Ectodermal cell (in vitro differentiated cells): Measurements from ENCODE around the gene PCSK6.

ENCODE experiments used
- H3K27ac ChIP-seq: 2 replicates; pipeline ENCODE4 v1.7.0; 2013; ENCODE audit warnings: mild to moderate bottlenecking, low read depth, low read length; ENCODE audit not compliant: insufficient read depth, poor library complexity, severe bottlenecking
- H3K27me3 ChIP-seq: 2 replicates; pipeline ENCODE4 v1.7.0; 2013; ENCODE audit warnings: mild to moderate bottlenecking, low read length; ENCODE audit not compliant: insufficient read depth, control insufficient read depth, poor library complexity, severe bottlenecking
- H3K36me3 ChIP-seq: one replicate; pipeline ENCODE4 v1.7.0; 2013; ENCODE audit warnings: low read length; ENCODE audit not compliant: control insufficient read depth, insufficient read depth
- H3K4me1 ChIP-seq: one replicate; pipeline ENCODE4 v1.7.0; 2013; ENCODE audit warnings: low read length; ENCODE audit not compliant: control insufficient read depth, insufficient read depth
- H3K4me3 ChIP-seq: 2 replicates; pipeline ENCODE4 v1.7.0; 2013; ENCODE audit warnings: low read depth, low read length, control low read depth; ENCODE audit not compliant: insufficient read depth
- H3K9me3 ChIP-seq: 2 replicates; pipeline ENCODE4 v1.7.0; 2013; ENCODE audit warnings: mild to moderate bottlenecking, low read length, moderate library complexity; ENCODE audit not compliant: control insufficient read depth
- WGBS, 2 experiments: methylation state at CpG; one replicate each; pipeline ENCODE4 v1.1.7; 2013; ENCODE audit warnings: missing lambda C conversion rate in 2 of 2; 5-methylcytosine and 5-hydroxymethylcytosine counted together

PCSK6 gene

DNA sequence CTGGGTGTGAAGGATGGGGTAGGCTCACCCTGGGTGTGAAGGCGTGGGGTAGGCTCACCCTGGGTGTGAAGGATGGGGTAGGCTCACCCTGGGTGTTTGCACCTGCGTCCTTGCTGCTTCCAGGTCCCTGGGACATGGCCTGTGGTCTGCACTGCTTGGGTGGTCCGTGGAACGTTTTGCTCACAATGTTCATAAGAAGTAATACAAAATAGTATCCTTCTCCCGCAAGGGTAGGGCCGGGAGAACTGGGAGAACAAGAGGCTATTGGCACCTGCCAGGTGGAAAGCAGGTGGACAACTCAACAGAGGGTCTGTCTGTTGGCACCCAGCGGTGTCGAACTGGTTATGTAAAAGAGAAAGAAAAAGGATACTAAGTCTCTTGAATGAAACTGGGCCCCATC, 17.0 kb upstream of the PCSK6 start:
- H3K36me3 ChIP-seq = no peaks in the 10 kb centered on the region
- H3K27me3 ChIP-seq = no peaks in the 10 kb centered on the region
- peaks cover 10% of the 10 kb centered on the region for H3K4me1 ChIP-seq
- no peak overlapping the region for H3K27ac ChIP-seq
- H3K9me3 ChIP-seq = no peaks in the 10 kb centered on the region
- 95 to 96% methylated on average over 8 of the region's 8 CpGs for WGBS, 2 experiments
- no peak overlapping the region for H3K4me3 ChIP-seq

DNA sequence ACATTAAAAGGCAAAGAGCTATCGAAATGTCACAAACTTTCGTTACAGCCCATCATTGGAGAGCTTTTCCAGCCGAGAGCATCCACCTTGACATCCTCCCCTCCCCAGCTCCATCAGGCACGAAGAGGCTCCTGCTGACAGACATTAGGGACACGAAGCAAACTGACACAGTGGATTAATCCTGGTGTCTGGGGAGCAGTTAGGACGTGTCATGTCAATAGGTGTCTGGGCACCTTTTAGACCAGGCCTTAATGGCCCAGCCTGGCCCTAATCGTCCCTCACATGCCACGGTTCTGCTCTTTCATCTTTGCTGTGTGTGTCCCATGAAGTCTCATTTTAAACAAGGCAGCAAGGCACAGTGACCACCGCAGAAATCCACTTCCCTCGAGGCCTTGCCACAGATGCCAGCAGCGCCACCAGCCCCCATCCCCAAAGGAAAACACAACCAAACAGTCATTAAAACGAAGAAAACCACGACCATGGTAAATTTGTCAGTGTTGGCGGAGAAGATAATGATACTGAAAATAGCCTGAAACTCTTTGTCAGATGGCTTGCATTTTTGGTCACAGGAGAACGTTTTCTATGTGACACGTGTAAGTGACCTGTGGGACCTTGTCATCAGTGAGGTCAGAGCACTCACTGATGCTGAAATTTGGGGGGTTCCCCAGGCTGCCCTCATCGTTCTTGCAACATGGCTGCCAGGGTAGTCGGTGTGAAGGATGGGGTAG, 16.3 kb upstream of the PCSK6 start:
- no peaks in the 10 kb centered on the region for H3K27me3 ChIP-seq
- no peaks in the 10 kb centered on the region for H3K9me3 ChIP-seq
- H3K36me3 ChIP-seq = no peaks in the 10 kb centered on the region
- H3K4me3 ChIP-seq = no peak overlapping the region
- H3K4me1 ChIP-seq = peaks cover 10% of the 10 kb centered on the region
- WGBS, 2 experiments = 84 to 86% methylated on average over 18 of the region's 18 CpGs
- no peak overlapping the region for H3K27ac ChIP-seq

DNA sequence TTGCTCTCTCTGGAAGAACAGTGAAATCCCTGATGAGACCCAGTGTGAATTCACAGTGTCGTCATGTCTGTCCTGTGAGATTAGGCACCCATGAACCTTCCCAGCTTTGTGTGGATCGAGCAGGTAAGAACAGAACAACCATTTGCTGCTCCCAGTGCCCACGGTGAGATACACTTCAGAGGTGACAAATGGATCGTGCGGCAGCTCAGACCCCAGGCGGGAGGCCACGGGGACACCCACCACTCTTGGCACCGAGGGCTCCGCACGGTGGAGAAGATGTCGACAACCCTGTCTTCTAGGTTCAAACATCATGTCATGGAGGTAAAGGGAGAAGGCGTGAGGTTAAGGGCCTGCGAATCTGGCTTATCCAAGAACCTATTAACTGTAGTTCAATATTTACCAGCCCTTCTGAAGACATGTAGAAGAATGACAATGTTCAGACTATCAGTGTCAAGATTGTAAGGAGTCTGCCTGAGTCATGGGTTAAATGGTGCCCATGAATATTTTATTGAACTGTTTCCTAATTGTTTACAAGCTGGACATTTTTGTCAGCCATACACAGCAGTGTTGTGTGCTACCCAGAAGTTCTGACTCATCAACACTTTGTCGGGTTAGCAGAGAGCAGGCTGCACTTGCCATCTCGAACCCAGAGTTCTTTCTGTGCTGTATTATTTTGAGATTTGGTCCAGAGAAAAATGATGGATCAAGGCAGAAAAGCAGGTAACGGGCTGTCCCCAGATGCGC, 15.5 kb upstream of the PCSK6 start:
- no peaks in the 10 kb centered on the region for H3K36me3 ChIP-seq
- H3K4me3 ChIP-seq = no peak overlapping the region
- no peaks in the 10 kb centered on the region for H3K9me3 ChIP-seq
- 94 to 95% methylated on average over 17 of the region's 17 CpGs for WGBS, 2 experiments
- no peaks in the 10 kb centered on the region for H3K27me3 ChIP-seq
- peaks cover 10% of the 10 kb centered on the region for H3K4me1 ChIP-seq
- H3K27ac ChIP-seq = no peak overlapping the region

DNA sequence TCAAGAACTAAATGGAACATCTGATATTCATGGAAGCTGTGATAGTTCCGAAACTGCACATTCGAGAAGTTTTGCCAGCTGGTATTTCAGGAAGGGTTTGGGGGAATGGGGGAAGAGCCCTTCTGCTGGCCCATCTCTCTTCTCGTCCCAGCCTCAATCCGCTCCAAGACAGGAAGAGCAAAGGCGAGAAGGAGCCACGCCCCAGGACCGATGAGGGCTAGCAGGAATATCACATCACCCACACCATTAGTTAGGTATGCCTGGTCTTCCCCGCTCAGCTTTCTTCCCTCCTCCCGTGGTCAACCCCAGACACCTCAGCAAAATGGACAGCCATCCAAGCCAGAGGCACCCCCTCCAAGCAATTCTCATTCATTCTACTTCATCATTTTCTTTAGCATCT, 14.9 kb upstream of the PCSK6 start:
- no peak overlapping the region for H3K27ac ChIP-seq
- no peaks in the 10 kb centered on the region for H3K36me3 ChIP-seq
- no peaks in the 10 kb centered on the region for H3K27me3 ChIP-seq
- WGBS, 2 experiments = 92 to 93% methylated on average over 9 of the region's 9 CpGs
- peaks cover 10% of the 10 kb centered on the region for H3K4me1 ChIP-seq
- no peak overlapping the region for H3K4me3 ChIP-seq
- no peaks in the 10 kb centered on the region for H3K9me3 ChIP-seq

DNA sequence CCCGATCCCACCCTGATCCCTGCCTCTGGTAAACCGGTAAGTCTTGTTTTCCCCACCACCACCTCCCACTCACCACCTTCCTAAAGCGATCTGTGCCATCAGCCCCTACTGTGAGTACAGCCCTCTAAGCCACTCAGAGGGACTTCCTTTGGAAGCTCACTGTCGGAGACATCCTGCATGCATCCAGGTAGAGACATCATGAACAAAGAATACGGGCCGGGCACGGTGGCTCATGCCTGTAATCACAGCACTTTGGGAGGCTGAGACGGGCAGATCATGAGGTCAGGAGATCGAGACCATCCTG, 13.7 kb upstream of the PCSK6 start:
- H3K27ac ChIP-seq = no peak overlapping the region
- 89 to 94% methylated on average over 9 of the region's 9 CpGs for WGBS, 2 experiments
- H3K9me3 ChIP-seq = no peaks in the 10 kb centered on the region
- no peaks in the 10 kb centered on the region for H3K36me3 ChIP-seq
- H3K27me3 ChIP-seq = no peaks in the 10 kb centered on the region
- peaks cover 10% of the 10 kb centered on the region for H3K4me1 ChIP-seq
- H3K4me3 ChIP-seq = no peak overlapping the region

DNA sequence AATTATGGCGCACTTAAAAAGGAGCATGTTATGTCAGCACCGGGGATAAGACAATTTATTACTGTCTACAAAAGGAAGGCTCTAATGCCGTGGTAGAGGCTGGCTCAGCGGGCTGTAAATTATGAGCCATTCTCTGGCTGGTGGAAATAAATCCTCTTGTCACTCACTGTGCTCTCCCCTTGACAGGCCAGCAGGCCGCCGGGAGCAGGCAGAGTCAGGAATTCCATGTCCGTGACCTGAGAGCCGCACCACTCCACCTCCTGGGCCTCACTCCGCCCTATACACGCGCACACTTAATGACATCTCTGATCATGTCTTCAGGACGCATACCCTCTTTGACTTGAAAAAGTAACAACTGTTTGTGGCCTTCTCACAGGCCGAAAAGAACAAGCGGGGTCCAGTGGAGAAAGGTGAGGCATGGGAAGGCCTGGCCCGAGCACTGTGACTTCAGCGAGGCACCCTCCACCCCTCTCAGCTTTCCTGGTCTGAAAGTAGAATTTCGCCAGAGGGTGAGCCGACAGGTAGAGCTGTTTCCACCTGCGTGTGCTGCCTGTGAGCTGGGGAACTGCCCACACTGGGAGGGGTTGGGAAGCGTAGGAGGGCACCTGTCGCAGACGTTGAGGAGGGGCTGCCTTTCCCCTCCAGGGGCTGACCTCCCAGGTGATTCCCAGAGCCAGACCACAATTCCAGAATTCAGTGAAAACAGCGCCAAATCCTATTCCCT, 13.2 kb upstream of the PCSK6 start:
- WGBS, 2 experiments = 89 to 91% methylated on average over 23 of the region's 23 CpGs

DNA sequence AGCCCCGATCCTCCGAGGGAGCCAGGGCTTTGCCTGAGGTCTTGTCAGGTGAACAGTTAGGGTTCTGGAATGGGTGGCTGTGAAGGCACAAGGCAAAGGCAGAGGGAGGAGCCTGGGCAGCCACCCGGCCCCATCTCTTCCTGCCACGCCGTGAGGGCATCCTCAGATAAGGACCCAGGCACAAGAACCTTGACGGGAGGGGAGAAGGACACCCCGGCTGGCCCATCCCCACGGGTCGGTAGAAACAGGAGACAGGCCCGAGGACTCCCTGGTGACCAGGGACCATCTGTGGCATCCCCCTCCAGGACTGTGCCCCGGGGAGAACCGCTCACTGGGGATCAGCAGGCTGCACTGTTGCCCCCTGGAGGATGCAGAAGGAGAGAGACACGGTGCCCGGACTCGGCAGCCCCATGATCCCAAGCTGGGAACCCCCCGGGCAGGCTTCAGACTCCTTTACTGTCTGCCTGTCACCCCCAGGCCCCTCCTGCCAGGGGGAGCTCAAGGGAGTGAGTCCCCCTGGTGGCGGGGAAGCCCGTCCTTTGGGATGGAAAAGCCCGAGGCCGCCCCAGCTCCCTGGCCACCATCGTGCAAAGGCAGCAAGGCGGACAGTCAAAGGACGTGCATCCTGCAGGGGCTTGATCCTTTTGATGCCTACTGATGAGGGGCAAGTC, 12.3 kb upstream of the PCSK6 start:
- Histone ChIP-seq H3K36me3 (no peaks in the 10 kb centered on the region), H3K4me1 (peaks cover 13% of the 10 kb centered on the region), H3K27ac (no peak overlapping the region), H3K4me3 (no peak overlapping the region), H3K9me3 (no peaks in the 10 kb centered on the region), H3K27me3 (no peaks in the 10 kb centered on the region)
- 39 to 42% methylated on average over 23 of the region's 23 CpGs for WGBS, 2 experiments

More for the DNA sequence above, 13.2 kb upstream of the PCSK6 start:
- Histone ChIP-seq H3K4me3 (no peak overlapping the region), H3K27ac (no peak overlapping the region), H3K9me3 (no peaks in the 10 kb centered on the region), H3K36me3 (no peaks in the 10 kb centered on the region), H3K27me3 (no peaks in the 10 kb centered on the region), H3K4me1 (peaks cover 10% of the 10 kb centered on the region)

DNA sequence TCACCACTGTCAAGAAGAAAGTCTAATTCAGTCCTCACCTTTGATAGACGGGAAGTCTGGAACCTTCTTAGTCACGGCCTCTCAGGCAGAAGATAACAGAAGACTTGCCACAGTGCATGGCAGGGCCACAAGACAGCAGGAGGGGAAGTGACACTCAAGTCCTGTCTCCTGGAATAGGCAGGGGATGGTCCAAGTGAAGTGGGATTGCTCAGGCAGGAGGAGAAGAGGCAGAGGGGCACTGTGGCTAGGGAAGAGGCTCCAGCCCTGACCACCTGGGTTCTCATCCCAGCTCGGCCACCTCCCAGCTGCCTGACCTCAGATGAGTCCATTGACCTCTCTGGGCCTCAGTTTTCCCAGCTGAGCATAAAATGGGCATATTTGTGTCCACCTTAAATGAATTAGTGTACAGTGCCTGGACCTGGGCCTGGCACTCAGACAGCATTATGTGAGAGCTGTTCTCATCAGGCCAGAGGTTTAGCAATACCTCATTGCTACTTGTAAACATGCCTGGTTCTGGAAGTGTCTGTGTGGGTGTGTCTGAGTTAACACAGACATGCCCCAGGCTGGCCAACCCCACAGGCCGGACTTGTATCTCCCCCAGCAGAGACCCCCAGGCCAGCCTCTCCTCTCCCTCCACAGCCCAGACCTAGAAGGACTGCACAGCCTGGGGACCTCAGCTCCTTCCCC, 11.5 kb upstream of the PCSK6 start:
- WGBS, 2 experiments = 80 to 81% methylated on average over 4 of the region's 4 CpGs
- peaks cover 20% of the 10 kb centered on the region for H3K4me1 ChIP-seq
- H3K9me3 ChIP-seq = no peaks in the 10 kb centered on the region
- H3K36me3 ChIP-seq = no peaks in the 10 kb centered on the region
- H3K4me3 ChIP-seq = no peak overlapping the region
- H3K27ac ChIP-seq = no peak overlapping the region
- H3K27me3 ChIP-seq = no peaks in the 10 kb centered on the region

DNA sequence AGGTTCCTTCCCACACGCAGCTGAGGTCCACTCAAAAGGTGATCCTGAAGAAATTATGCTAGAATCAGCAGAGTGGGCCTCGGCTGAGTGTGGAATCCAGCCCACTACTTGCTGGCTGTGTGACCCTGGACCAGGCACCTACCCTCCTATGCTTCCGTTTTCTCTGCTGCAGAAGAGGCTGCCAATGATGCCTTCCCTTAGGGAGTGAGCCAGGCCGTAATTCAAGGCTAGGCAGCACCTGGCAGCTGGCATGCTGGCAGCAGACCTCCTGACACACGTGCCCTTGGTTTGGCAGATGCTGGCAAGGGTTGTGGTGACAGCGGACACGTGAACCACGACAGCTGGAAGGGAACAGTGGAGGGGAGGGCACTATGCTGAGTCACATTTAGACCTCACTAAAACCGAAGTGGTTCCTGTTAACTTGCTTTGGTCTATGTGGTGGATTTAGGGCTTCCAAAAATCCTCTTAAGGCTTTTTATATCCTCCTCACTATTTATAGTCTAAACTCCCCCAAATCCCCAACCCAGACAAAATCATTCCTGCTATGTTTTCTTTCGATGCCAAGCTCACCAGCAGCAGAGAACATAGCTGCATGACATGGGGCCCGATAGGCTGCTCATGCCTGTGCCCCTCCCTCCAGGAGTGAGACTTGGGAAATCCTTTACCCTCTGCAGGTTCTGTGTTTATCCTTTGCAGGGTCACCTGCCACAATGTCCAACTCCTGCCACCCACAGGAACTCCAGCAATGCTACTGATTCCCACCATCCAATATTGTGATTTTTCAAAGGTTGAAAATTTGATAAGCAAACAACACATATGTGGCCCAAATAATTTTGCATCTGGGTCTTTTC, 10.6 kb upstream of the PCSK6 start:
- Histone ChIP-seq H3K4me1 (peaks cover 27% of the 10 kb centered on the region), H3K36me3 (no peaks in the 10 kb centered on the region), H3K4me3 (no peak overlapping the region), H3K9me3 (no peaks in the 10 kb centered on the region), H3K27ac (no peak overlapping the region), H3K27me3 (no peaks in the 10 kb centered on the region)
- WGBS, 2 experiments = 90 to 92% methylated on average over 11 of the region's 11 CpGs
